AG20443 (cell line): ENCODE data around the gene AHCYL2.
A peak's percentile ranks its signal among the peaks of the same experiment; 100 is the strongest.
"Not testable (repeated sequence)": the region's sequence is repeated elsewhere in the genome, so short reads cannot be mapped to it uniquely, and the experiment has no call there.

Experiments
- DNase-seq: peaks from one replicate; pipeline ENCODE4 v3.0.0; 2012; ENCODE audit warnings: low spot score, mixed read lengths

AHCYL2 gene

GRCh38 chr7:129285111-129285510 is 60.3 kb downstream of the AHCYL2 start:
- DNase-seq, result no peak

DNA sequence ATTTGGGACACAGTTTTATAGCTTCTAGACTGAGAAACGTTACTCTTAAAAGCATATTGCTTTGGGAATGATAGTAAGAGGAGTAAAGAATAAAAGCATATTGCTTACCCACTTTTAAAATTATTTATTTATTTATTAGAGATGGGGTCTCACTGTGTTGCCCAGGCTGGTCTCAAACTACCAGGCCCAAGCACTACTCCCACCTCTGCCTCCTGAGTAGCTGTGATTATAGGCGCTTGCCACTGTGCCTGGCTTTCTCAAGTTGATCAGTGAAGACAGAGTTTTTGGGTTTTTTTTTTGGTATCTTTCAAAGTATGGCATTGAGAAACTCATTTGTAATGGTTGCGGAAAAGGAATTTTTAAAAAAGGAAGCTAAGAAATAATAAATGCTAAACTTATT is 68.0 kb downstream of the AHCYL2 start:
- DNase-seq, result no peak

DNA sequence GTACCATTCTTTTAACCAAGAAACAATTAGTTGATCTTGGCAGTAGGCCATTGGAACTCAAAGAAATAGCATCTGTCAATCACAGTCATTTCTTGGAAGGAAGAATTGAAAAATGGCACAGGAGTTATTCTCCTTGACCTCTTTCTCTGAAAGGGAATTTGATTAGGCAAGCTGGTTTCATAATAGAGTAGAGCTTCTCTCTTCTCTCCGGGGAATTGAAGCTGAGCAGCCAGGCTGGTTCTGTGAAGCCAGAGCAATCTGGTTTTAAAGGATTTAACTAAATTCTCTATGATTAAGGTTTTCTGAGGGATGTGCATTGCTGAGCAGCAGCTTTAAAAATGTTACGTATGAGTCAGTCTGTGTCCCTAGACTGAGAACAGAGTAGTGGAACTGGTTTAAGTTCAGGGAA is 70.2 kb downstream of the AHCYL2 start:
- peak; percentile 82 for DNase-seq

DNA sequence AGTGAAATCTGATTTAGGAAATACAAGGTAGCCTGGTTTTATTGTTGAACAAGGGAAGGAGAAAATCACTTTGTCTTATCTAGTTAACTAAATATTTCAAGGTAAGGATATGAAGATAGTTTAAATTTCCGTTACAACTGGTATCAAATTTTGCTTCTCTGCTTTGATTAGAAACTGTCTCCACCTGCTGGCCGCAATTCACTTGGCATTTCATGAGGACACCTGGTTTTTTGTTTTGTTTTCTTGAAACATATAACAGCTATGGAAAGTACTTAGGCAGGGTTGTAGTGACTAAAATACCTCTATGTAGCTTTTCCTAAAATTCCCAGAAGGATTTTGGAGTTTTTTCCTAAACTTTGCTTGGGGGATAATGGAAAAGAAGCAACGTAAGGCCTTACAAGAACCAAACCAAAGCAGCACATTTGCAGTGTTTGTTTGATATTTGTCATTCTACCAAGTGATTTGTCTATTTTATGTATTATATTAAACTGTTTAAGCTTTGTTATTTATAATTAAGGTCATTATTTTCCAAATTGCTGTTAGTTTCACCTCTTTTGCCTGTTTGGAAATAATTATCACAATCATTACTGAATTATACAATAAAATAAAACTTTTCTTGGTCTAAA is 73.6 kb downstream of the AHCYL2 start:
- peak; percentile 37 for DNase-seq

DNA sequence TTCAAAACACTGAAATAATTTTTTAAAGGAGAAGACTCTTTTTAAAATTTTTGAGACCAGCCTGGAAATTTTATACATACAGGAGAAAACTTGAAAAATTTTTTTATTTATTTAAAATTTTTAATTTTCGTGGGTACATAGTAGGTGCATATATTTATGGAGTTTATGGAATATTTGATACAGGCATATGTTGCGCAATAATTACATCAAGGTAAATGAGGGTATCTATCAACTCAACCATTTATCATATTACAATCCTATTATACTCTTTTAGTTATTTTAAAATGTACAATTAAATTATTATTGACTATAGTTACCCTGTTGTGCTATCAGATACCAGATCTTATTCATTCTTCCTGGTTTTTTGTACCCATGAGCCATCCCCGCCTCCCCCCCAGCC is 75.1 kb downstream of the AHCYL2 start:
- DNase-seq, result no peak

- DNase-seq, result not testable (repeated sequence)
Measured at GRCh38 chr7:129300299-129300698, 75.5 kb downstream of the AHCYL2 start.

- DNase-seq, result no peak
Measured at GRCh38 chr7:129307592-129307991, 82.8 kb downstream of the AHCYL2 start.

- DNase-seq, result no peak
Measured at GRCh38 chr7:129308047-129308446, 83.2 kb downstream of the AHCYL2 start.

- no peak for DNase-seq
Measured at GRCh38 chr7:129311429-129311828, 86.6 kb downstream of the AHCYL2 start.

DNA sequence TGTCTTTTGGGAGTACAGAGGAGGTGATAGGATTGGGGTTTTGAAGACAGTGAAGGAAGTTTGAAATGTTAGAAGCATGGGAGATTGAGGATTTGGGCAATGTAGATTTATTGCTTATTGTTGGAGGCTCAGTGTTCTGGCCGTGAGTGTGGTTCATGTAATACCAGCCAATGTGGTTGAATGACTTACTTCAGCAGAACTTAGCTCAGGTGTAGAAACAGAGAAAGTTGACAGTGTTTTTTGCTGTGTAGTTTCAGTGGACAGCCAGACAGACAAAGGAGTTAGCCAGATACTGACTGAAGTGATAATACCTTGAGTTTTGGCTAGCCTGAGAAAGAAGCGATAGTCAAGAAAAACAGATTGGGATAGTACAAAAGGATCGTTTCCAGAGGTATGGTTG is 88.5 kb downstream of the AHCYL2 start:
- no peak for DNase-seq

GRCh38 chr7:129315960-129316359 is 91.1 kb downstream of the AHCYL2 start:
- DNase-seq, result no peak

DNA sequence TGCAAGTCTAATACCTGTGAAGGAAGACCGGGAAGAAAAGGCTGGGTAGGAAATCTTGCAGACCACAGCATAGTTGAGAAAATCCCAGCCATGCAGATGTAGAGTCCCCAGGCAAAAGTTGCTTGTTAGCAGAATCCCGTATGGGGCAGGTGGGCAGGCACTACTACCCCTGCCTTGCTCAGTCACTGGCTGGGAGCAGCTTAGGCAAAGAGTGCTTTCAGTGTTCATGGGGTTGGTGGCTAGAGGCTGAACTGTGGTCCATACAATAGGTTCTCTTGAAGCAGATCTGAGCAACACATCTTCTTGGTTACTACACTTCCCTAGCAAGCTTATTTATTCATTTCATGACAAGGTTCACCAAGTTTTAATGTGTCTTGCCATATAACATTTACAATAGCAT is 92.6 kb downstream of the AHCYL2 start:
- DNase-seq, result no peak

- DNase-seq, result no peak
Measured at GRCh38 chr7:129327076-129327475, 102.2 kb downstream of the AHCYL2 start.

DNA sequence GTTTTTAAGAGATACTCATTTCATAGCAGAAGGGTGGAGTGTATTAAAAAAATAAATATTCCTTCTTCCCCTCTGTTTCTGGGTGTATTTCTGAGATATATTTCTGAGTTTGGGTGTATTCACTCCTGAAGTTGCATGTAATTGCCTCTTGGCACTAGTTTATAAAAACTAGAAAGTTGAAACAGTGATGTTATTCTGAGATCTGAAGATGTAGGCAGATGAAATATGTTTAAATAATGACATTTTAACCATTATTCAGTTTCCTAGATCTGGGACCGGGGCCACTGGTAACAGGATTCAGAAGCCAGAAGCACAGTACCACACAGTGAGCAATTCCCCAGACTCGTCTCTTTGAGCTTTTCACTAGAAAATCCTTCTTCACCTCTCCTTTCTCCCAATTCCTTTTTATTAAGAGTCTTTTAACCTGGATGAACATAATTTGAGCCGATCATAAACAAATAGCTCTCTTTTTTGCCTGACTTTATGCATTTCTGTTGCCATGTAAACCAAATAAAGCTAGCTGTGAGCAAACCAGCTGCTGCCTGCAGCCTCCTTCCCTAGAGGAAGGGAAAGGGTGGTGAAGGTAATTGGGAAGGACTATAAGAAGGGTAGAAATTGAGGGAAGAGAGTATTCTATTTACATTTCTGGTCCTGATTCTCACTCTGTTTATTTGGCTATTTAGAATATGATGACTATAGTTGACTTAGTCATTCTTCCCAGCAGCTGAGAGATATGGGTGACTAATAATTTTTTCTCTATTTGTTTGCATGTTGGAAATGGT is 107.6 kb downstream of the AHCYL2 start:
- DNase-seq, result peak; percentile 37

DNA sequence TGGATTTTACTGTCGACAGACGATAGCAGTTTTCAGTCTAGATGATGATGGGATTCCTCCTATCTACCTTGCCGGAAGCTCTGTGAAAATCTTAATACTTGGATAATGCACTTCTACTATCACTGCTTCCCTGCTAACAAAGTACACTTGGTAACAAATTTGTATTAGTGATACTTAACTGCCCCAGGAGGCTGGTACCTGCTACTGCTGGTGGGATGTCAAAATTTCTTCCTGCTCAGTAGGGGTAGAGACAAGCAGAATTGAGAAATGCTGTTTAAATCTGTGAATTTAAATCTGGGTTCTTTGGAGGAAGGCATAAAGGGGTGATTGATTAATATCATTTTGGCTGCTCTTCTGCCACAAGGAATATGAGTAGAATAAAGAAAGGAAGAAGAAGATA is 109.6 kb downstream of the AHCYL2 start:
- DNase-seq, result no peak

GRCh38 chr7:129338450-129338849 is 113.6 kb downstream of the AHCYL2 start:
- no peak for DNase-seq

- DNase-seq, result no peak
Measured at GRCh38 chr7:129341212-129341611, 116.4 kb downstream of the AHCYL2 start.

GRCh38 chr7:129341816-129342806 is 117.3 kb downstream of the AHCYL2 start:
- no peak for DNase-seq

GRCh38 chr7:129343099-129343700 is 118.4 kb downstream of the AHCYL2 start:
- DNase-seq, result peak; percentile 46

DNA sequence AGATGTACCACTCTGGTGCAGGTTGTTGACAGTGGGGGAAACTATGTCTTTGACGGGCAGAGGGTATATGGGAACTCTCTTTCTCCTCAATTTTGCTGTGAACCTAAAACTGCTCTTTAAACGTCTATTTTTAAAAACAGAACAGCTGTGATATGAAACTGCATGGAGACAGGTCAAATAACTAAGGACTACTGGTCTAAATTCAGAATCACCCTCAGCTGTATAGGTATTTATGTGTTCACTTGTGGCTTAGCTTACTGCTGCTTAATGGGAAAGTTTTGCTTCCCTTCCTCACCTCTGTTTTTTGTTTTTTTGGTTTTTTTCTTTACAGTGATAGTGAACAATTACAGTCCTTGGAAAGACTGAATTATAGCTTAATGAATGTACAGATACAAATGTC is 122.5 kb downstream of the AHCYL2 start:
- DNase-seq, result no peak

DNA sequence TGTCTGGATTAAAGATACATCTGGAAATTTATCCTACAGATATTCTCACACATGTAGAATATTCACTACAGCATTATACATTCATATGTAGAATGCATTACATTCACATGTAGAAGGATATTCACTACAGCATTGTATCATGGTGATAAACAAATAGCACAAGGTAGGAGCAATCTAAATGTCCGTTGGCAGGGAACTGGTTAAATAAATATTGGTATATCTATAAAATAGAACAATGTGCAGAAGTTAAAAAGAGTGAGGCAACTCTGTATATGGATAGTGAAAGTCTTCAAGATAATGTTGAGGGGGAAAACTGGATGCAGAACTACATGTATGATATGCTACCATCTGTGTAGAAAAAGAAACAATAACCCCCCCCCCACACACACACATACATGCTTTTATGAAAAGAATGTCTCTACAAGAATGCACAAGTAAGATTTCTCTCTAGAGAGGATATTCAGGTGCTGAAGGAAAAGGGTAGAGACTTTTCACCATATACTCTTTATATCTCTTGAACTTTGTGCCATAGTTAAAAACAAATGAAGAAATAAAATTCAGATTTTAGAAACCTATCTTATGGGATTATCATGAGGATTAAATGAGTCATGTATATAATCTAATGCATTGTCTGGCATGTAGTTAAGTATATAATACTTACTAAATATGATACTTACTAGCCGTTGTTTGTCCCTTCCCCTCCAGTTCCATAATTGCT is 123.4 kb downstream of the AHCYL2 start:
- no peak for DNase-seq
